Aorta (tissue), 5 donors: ENCODE results near the gene ADIRF. TPM values are rescaled to one million over a fixed set of nuclear protein-coding genes. Genes with fewer than 3 reads are reported as not detected.
A peak's percentile ranks its signal among the peaks of the same experiment; 100 is the strongest.
"Not testable (repeated sequence)": the region's sequence is repeated elsewhere in the genome, so short reads cannot be mapped to it uniquely, and the experiment has no call there.

Experiments used
- ATAC-seq: fragments of 200-7000 bp; cut with Tn5 transposase; one replicate; pipeline ENCODE4 v1.9.1; 2022; ENCODE audit warnings: moderate library complexity; ENCODE audit not compliant: low FRiP score
- DNase-seq, 2 donors: peaks; one replicate each; pipeline ENCODE4 v3.0.0-alpha.2; 2020
- H3K27ac ChIP-seq, 2 donors: one replicate each; pipeline ENCODE4 v1.5.1; 2013; ENCODE audit warnings: low read length in 2 of 2, mild to moderate bottlenecking in 2 of 2, moderate library complexity in 2 of 2, control low read depth in 1 of 2, inconsistent platforms in 1 of 2, low read depth in 1 of 2
- H3K27me3 ChIP-seq, 2 donors: one replicate each; pipeline ENCODE4 v1.6.1; 2013; ENCODE audit warnings: control low read depth in 1 of 2, low read length in 1 of 2, mild to moderate bottlenecking in 1 of 2, moderate library complexity in 1 of 2; ENCODE audit not compliant: insufficient read depth in 2 of 2, control insufficient read depth in 1 of 2
- H3K36me3 ChIP-seq, 2 donors: one replicate each; pipeline ENCODE4 v1.6.1; 2013; ENCODE audit warnings: control low read depth in 1 of 2, low read length in 1 of 2, mild to moderate bottlenecking in 1 of 2; ENCODE audit not compliant: insufficient read depth in 2 of 2, control insufficient read depth in 1 of 2
- H3K4me1 ChIP-seq, 2 donors: one replicate each; pipeline ENCODE4 v1.6.1; 2013; ENCODE audit warnings: low read length in 2 of 2, control low read depth in 1 of 2, mild to moderate bottlenecking in 1 of 2, moderate library complexity in 1 of 2; ENCODE audit not compliant: insufficient read depth in 2 of 2, control insufficient read depth in 1 of 2
- H3K4me3 ChIP-seq, 2 donors: one replicate each; pipeline ENCODE4 v1.5.1; 2013; ENCODE audit warnings: low read length in 2 of 2, control low read depth in 1 of 2, mild to moderate bottlenecking in 1 of 2
- H3K9me3 ChIP-seq: one replicate; pipeline ENCODE4 v1.6.1; 2013; ENCODE audit warnings: mild to moderate bottlenecking, low read length; ENCODE audit not compliant: control insufficient read depth
- WGBS, 2 donors: extraction: QIAGEN DNeasy Blood & Tissue Kit; methylation state at CpG; one replicate each; pipeline ENCODE4 v1.1.7; 2013; 5-methylcytosine and 5-hydroxymethylcytosine counted together
- intact Hi-C, 2 donors: fragments of 100-400 bp; cut with DNase I; formaldehyde crosslinking; loops; one replicate each; pipeline versions ENCODE4 v1.14.2 to v1.15.0; 2022
- polyA plus RNA-seq, 2 donors: library from polyadenylated mRNA; stranded (reverse); fragments of 200-250 nt; gene quantifications; one replicate each; pipeline ENCODE4 v1.2.3, GENCODE V29; 2013
- total RNA-seq, 2 donors: library from RNA; stranded (reverse); fragmentation: NEBNext Ultra II Directional; extraction: Animal tissue kit (Norgen Biotek cat#: 25700); gene quantifications; one replicate each; pipeline ENCODE4 v1.2.1, GENCODE V29; 2021
- donor health status: healthy with polysubstance abuse.
- donor health status: Bipolar disorder and iron deficiency.
- donor health status: DM: no; HTN: no; CAD: no.
- donor health status: DM: no; HTN: no; CAD: no.
- donor health status: DM: yes; HTN: yes; CAD: no.

The ADIRF gene
- total and polyA plus RNA-seq, 4 donors: 520 to 1,837 (median 701) TPM

GRCh38 chr10:86944031-86944419 is 24.3 kb upstream of the ADIRF start:
- no peak overlapping the region for H3K27ac ChIP-seq
- peaks cover 0 to 2% of the 10 kb centered on the region in 2 donors for H3K4me1 ChIP-seq
- H3K36me3 ChIP-seq: no peaks in the 10 kb centered on the region
- intact Hi-C loops: no loop called here
- ATAC-seq (no peak), DNase-seq (no peak)
- no peak overlapping the region for H3K4me3 ChIP-seq
- no peaks in the 10 kb centered on the region for H3K9me3 ChIP-seq
- H3K27me3 ChIP-seq: no peaks in the 10 kb centered on the region
- whole genome bisulfite sequencing, 2 donors: 88 to 92% methylated on average over 4 of the region's 4 CpGs

DNA sequence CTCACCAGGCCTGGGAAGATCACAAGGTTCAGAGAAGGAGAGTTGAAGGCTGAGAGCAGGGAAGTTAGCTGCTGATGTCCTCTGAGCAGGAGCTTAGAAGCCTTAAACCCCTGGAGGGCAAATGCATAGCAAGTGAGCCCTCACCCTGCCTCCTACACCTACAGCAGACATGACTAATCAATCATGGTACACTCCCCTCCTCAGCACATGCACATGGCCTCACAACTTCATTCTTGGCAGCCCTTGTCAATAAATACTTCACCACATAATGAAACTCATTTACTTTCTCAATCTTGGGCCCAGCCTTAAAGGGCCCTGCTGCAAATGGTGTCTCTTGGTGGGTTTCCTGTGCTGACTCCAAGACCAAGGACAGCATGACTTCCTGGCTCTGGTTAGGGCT is 23.8 kb upstream of the ADIRF start:
- H3K27ac ChIP-seq: no peak overlapping the region
- peaks cover 0 to 2% of the 10 kb centered on the region in 2 donors for H3K4me1 ChIP-seq
- no peaks in the 10 kb centered on the region for H3K27me3 ChIP-seq
- ATAC-seq (no peak), DNase-seq (no peak)
- H3K9me3 ChIP-seq: no peaks in the 10 kb centered on the region
- no peak overlapping the region for H3K4me3 ChIP-seq
- no peaks in the 10 kb centered on the region for H3K36me3 ChIP-seq
- intact Hi-C loops: no loop called here

- no peak overlapping the region for H3K27ac ChIP-seq
- intact Hi-C loops: no loop called here
- 79 to 89% methylated on average over 3 of the region's 3 CpGs for WGBS, 2 donors
Observed at GRCh38 chr10:86944907-86945306, 23.4 kb upstream of the ADIRF start.

DNA sequence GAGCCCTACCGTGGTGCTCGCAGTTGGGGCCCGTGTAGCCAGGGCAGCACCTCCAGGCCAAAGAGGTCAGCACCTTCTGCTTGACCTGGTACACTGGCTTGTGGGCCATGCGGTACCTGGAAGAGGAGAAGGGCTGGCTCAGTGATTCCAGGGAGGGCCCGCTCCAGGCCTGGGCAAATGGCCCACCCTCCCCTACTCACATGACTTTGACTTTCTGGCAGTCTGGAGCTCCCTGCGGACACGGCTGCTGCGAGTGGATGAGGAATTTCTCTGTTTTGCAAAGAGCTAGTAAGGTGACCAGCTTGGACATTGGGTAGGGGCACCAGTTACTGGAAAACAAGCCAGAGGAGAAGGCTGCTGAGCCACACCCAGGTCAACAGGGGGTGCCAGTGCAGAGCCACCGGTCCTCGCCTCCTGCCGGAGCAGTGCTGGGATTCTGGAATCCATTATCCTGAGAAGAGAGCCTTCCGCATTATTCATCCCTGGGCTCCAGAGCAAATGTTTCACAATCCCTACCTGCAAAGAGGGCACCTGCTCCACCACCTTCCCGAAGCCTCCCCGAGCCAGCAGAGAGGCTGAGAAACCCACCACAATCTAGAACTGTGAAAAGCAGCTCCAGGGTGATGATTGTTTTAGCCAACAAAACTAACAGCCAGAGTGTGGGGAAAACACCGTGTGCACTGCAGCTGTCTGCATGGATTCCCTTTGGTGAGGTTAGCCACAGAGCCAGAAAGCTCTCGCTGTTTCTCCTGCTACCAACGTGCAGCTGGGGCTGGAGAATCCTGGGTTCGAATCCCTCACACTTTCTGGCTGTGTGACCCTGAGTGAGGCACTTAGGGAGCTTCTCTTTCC is 22.7 kb upstream of the ADIRF start:
- Histone ChIP-seq H3K27ac (no peak overlapping the region), H3K9me3 (no peaks in the 10 kb centered on the region), H3K27me3 (no peaks in the 10 kb centered on the region), H3K36me3 (no peaks in the 10 kb centered on the region), H3K4me1 (peaks cover 0 to 2% of the 10 kb centered on the region in 2 donors), H3K4me3 (no peak overlapping the region)
- no peak for DNase-seq
- 26% methylated on average over 18 of the region's 18 CpGs for WGBS, 2 donors
- intact Hi-C loops: no loop called here
- peak; percentile 57 for ATAC-seq

More at GRCh38 chr10:86944907-86945306, 23.4 kb upstream of the ADIRF start:
- ATAC-seq (no peak), DNase-seq (no peak)
- Histone ChIP-seq H3K4me1 (peaks cover 0 to 2% of the 10 kb centered on the region in 2 donors), H3K9me3 (no peaks in the 10 kb centered on the region), H3K27me3 (no peaks in the 10 kb centered on the region), H3K36me3 (no peaks in the 10 kb centered on the region), H3K4me3 (no peak overlapping the region)

DNA sequence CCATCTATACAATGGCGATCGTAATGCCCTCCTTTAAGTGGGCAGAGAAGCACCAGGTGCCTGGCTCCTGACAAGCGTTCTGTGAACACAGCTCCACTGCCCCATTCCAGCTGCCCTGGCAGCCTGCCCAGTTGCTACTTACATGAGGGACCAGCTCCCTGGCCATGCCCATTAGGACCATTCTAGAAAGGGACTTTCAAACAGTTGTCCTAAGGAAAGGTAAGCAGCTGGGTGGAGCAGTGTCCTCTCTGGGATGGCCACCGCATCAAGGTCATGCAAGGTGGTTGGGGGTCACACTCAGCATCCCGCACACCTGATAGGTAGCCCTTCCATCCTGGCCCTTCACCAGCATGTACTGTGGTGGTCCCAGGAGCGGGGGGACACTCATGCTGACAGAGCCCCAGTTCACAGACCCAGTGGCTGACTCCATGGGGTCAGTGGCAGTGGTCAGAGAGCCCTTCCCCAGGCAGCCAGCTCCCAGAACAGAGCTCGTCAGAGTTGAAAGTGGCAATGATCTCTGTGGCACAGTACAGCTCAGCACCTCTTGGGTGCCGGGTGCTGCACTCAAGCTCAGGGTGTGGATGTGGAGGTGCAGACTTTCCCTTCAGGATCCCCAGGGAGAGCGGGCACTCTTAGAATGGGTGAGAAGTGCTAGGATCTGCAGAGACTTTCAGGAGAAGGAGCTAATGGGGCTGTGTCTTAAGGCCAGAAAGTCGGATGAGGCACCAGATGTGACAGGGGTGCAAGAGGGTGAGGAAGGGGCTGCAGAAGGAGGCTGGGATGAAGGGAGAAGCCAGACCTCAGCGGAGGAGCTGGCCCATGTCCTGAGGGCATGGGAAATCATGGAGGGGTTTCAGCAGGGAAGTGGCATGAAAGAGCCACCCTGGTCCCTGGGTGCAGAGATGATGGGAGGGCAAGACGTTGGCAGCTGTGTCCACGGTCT is 21.8 kb upstream of the ADIRF start:
- no peak overlapping the region for H3K4me3 ChIP-seq
- no peak overlapping the region for H3K27ac ChIP-seq

GRCh38 chr10:86947806-86948205 is 20.5 kb upstream of the ADIRF start:
- H3K27me3 ChIP-seq, ATAC-seq, H3K4me1 ChIP-seq, H3K4me3 ChIP-seq, H3K36me3 ChIP-seq, H3K27ac ChIP-seq, DNase-seq, intact Hi-C loops, H3K9me3 ChIP-seq: not testable (repeated sequence)
- 92 to 96% methylated on average over 4 of the region's 4 CpGs for WGBS, 2 donors

More for the DNA sequence above, 21.8 kb upstream of the ADIRF start:
- intact Hi-C loops: no loop called here
- Histone ChIP-seq H3K9me3 (no peaks in the 10 kb centered on the region), H3K27me3 (no peaks in the 10 kb centered on the region), H3K4me1 (peaks cover 0 to 2% of the 10 kb centered on the region in 2 donors), H3K36me3 (no peaks in the 10 kb centered on the region)
- ATAC-seq (no peak), DNase-seq (peak in 1 of 2 donors; percentile 89)
- 75 to 79% methylated on average over 13 of the region's 13 CpGs for WGBS, 2 donors

GRCh38 chr10:86950349-86950748 is 17.9 kb upstream of the ADIRF start:
- ATAC-seq: no peak
- H3K27ac ChIP-seq: no peak overlapping the region
- intact Hi-C loops: no loop called here
- no peaks in the 10 kb centered on the region for H3K9me3 ChIP-seq
- no peak overlapping the region for H3K4me3 ChIP-seq
- H3K27me3 ChIP-seq: no peaks in the 10 kb centered on the region
- no peaks in the 10 kb centered on the region for H3K36me3 ChIP-seq
- no peak for DNase-seq
- 69 to 90% methylated on average over 1 of the region's 1 CpG for whole genome bisulfite sequencing, 2 donors
- H3K4me1 ChIP-seq: no peaks in the 10 kb centered on the region

DNA sequence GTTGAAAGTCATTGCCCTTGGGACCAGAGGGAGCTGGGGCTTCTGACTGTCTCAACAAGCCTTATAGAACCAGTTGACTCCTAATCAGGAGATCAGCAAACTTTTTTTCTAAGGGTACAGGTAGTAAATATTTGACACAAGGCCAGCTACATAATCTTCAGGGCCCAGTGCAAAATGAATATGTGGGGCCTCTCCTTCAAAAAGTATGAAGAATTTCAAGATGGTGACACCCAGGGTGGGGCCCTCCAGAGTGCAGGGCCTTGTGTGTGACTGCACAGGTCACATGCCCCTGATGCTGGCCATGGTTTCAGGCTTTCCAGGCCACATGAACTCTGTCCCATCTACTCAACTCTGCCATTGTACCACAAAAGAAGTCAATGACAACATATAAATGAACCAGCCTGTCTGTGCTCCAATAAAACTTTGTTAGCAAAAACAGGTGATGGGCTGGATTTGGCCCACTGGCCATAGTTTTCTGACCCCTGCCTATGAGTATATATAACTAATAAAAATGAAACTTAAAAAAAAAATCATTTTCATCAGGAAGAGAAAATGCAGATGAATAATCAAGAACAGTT is 17.0 kb upstream of the ADIRF start:
- Histone ChIP-seq H3K36me3 (no peaks in the 10 kb centered on the region), H3K4me1 (no peaks in the 10 kb centered on the region), H3K4me3 (no peak overlapping the region), H3K27me3 (no peaks in the 10 kb centered on the region), H3K9me3 (no peaks in the 10 kb centered on the region), H3K27ac (no peak overlapping the region)
- intact Hi-C loops: no loop called here
- DNase-seq: no peak
- ATAC-seq: no peak
